Activated T-cell treated with anti-CD3 and anti-CD28 coated beads, Interleukin-2, amount 50 U/mL, for 1 hour (primary cell): ENCODE results near the gene SLC7A8.
"Not testable (repeated sequence)": the region's sequence is repeated elsewhere in the genome, so short reads cannot be mapped to it uniquely, and the experiment has no call there.

ENCODE experiments used
- DNase-seq: peaks from one replicate; pipeline ENCODE4 v3.0.0-alpha.2; 2020

The SLC7A8 gene

GRCh38 chr14:23183479-23183878 is at the start of gene SLC7A8:
Gene SLC7A8, minus strand, starts transcription at chr14:23183660. Its CDS starts 746 bp downstream, at chr14:23182914.
- DNase-seq, result peak; percentile 46

GRCh38 chr14:23232241-23232808 is 48.9 kb upstream of the SLC7A8 start:
- DNase-seq, result not testable (repeated sequence)

GRCh38 chr14:23228812-23229211 is 45.4 kb upstream of the SLC7A8 start:
- no peak for DNase-seq

- no peak for DNase-seq
These were observed 44.1 kb upstream of the SLC7A8 start for GRCh38 chr14:23227566-23227965.

DNA sequence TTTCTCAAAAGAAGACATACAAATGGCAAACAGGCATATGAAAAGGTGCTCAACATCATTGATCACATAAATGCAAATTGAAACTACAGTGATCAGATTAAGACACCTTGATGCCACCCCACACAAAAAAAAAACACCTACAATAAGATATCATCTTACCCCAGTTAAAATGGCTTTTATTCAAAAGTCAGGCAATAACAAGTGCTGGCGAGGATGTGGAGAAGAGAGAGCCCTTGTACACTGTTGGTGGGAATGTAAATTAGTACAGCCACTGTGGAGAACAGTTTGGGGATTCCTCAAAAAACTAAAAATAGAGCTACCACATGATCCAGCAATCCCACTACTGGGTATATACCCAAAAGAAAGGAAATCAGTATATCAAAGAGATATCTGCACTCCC is 41.5 kb upstream of the SLC7A8 start:
- not testable (repeated sequence) for DNase-seq

DNA sequence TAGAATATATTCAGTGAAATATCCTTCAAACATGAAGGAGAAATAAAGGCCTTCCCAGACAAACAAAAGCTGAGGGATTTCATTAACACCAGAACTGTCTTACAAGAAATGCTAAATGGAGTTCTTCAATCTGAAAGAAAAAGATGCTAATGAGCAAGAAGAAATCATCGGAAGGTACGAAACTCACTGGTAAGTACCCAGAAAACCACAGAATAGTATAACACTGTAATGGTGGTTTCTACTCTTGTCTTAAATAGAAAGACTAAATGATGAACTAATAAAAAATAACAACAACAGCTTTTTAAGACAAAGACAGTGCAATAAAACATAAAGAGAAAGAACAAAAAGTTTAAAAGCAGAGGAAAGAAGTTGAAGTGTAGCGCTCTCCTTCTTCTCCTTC is 35.6 kb upstream of the SLC7A8 start:
- no peak for DNase-seq

DNA sequence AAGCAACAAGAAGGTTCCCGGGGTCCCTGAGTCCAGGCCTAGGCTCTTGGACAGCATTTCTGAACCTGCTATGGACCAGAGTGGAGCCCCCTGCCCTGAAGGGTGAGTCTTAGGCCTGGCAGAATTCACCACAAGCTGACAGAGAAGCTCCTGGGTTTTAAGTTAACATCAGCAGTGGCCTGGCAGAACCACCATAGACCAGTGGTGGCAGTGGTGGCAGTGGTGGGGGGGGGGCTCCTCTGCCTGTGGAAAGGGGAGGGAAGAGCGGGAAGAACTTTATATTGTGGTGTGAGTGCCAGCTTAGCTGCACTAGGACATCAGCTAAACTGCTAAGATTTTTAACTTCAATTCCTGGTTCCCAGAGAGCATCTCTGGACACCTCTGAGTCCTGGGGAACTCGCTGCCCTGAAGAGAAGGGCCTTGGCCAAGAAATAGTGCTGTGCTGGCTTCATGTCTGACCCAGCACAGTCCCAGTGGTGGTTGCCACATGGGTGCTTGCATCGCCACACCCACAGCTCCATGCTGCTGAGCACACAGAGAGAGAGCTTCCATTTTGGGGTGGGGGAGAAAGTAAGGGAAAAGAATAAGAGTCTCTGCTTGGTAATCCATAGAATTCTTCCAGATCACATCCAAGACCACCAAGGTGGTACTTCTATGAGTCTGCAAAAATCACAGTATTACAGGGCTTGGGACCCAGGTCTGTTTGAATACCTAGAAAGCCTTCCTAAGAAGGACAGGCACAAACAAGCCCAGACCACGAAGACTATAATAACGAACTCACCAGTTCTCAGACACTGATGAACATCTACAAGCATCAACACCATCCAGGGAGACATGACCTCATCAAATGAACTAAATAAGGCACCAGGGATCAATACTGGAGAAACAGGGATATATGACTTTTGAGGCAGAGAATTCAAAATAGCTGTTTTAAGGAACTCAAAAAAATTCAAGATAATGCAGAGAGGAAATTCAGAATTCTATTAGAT is 33.9 kb upstream of the SLC7A8 start:
- DNase-seq, result no peak

- no peak for DNase-seq
These were observed 32.0 kb upstream of the SLC7A8 start for GRCh38 chr14:23215421-23215820.

DNA sequence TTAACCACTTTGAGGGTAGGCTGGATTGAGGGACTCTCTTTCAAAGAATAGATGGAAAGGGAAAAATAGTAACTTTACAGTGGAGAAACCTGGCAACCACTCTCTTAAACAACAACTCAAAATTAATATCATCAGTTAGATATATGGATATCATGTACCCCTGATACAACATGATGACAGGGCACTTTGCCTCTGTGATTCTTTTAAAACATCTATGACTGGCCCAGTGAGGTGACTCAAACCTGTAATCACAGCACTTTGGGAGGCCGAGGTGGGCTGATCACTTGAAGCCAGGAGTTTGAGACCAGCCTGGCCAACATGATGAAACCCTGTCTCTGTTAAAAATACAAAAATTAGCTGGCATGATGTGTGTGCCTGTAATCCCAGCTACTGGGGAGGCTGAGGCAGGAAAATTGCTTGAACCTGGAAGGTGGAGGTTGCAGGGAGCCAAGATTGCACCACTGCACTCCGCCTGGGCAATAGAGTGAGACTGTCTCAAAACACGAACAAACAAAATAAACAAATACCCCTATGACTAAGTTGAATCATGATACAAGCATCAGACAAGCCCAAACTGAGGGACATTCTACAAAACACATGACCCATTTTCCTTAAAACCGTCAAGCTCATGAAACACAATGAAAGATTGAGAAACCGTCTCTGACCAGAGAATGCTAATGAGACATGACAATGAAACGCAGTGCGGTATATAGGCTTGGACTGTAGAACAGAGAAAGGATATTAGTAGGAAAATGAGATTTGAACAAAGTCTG is 26.4 kb upstream of the SLC7A8 start:
- DNase-seq, result no peak

DNA sequence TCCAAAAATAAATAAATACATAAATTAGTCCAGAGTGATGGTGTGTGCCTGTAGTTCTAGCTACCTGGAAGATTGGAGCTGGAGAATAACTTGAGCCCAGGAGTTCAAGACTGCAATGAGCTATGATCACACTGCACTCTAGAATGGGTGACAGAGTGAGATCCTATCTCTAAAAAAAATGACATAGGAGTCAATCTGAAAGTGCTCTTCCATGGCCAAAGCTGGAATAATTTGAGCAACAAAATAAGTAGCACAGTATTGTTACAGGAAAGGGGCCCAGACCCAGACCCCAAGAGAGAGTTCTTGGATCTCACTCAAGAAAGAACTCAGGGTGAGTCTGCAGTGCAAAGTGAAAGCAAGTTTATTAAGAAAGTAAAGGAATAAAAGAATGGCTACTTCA is 24.9 kb upstream of the SLC7A8 start:
- DNase-seq, result no peak

- DNase-seq, result no peak
These were observed 23.7 kb upstream of the SLC7A8 start for GRCh38 chr14:23207146-23207540.

DNA sequence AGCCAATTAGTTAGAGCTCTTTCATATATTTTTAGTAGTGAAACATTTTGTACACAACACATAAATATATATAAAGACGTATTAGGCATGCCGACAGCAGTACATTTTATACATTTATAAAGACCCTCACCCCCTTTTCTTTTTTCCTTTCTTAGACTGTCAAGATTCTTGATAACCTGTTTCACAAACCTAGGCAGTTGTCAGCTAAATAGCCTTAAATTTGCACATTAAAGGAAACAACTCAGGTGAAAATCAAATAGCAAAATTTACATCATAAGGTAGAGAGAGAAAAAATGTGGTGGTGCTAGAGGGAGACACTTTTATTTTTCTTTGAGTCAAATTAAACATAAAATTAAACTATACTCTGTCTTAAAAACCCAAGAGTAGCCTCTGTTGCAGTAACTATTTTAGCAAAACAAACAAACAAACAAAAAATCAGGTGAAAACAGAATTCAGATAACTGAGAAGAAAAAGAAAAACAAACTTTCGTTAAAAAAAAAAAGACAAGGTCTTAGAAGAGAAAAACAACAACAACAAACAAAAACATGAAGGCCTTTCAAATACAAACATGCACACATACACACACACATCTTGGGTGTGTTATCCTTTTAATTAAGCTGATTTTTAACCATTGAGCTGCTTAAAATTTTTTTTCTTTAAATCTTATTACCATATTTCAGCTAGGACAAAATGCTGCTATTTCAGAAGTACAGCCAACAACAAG is 23.1 kb upstream of the SLC7A8 start:
- no peak for DNase-seq

GRCh38 chr14:23202001-23202400 is 18.5 kb upstream of the SLC7A8 start:
- DNase-seq, result no peak

DNA sequence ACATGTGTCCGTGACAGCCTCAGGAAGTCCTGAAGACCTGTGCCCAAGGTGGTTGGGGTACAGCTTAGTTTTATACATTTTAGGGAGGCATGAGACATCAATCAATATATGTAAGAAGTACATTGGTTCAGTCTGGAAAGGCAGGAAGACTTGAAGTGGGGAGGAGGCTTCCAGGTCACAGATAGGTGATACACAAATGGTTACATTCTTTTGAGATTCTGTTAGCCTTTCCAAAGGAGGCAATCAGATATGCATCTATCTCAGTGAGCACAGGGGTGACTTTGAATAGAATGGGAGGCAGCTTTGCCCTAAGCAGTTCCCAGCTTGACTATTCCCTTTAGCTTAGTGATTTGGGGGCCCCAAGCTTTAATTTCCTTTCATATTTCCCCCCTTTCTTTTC is 15.7 kb upstream of the SLC7A8 start:
- DNase-seq, result not testable (repeated sequence)

- DNase-seq, result not testable (repeated sequence)
These were observed 13.0 kb upstream of the SLC7A8 start for GRCh38 chr14:23196487-23196886.

GRCh38 chr14:23195552-23196101 is 12.2 kb upstream of the SLC7A8 start:
- no peak for DNase-seq

DNA sequence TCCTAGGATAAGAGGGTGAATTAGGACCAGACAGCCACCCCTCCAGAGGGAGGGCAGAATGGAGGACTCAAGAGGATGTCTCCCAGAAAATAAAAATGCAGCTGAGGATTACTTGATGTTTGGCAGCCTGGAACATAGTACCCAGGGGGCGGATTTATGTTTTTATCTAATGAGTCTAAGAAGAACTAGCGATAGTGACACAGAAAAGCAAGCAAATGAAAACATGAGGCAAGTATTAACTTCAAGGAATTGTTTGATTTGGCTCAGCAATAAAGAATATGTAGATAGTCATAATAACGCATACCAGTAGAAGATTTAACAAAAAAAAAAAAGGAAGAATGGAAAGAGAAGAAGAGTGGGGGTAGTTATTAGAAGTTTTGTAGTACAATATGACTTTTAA is 10.0 kb upstream of the SLC7A8 start:
- DNase-seq, result no peak

- no peak for DNase-seq
These were observed 4.5 kb upstream of the SLC7A8 start for GRCh38 chr14:23187925-23188324.

DNA sequence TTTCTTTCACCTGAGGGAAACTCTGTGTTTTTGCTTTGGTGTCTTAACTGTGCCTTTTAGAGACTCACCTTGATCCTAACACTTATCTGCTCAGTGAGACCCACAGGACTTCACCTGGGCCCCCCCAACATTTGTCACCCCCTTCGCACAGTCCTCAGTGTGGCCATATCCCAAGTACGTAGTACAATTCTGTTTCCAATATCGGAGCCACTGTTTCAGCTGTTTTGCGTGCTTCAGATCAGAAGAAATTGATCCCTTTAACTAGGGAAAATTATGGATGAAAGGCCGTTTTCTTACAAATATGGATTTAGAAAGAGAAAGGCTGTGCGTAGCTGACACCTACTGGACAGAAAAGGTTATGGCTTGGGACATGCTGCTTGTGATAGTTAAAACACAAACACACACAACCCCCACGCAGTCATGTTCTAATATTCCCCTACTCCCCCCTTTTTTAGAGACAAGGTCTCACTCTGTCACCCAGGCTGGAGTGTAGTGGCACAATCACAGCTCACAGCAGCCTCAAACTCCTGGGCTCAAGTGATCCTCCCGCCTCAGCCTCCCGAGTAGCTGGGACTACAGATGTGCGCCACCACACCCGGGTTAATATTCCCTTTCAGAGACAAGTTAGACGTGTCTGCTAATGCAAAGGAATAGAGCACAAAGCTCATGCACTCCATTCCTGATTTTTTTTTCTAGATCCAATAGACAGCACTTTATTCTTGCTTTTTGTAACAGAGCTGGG is 3.6 kb upstream of the SLC7A8 start:
- DNase-seq, result no peak

GRCh38 chr14:23185063-23185462 is 1.6 kb upstream of the SLC7A8 start:
- DNase-seq, result no peak

GRCh38 chr14:23183158-23183470 is 346 bp downstream of the SLC7A8 start:
- DNase-seq, result no peak
